ENCODE results near the gene DECR2. TPM values are rescaled to one million over a fixed set of nuclear protein-coding genes. Genes with fewer than 3 reads are reported as not detected.

The DECR2 gene
- total RNA-seq, 1 experiment from 2014 or later: 17.1 TPM

GRCh38 chr16:368388-369158, 33.1 kb upstream of the DECR2 start:
- DNase-seq (ENCODE audit: low read depth, low spot score) (no peak), ATAC-seq (no peak)
- ChIA-PET POLR2A (no interaction called here), CTCF (no interaction called here), RAD21 (ENCODE audit: low non-redundant PET in 1 of 2, low total read pairs in 2 of 2, uncharacterized antibody in 2 of 2, unreplicated experiment in 2 of 2) (no interaction called here)
- H3K4me2 ChIP-seq (ENCODE audit: low read length): no peak overlapping the region
- no peak overlapping the region for H2AFZ ChIP-seq (ENCODE audit: low read depth, low read length, poor library complexity, severe bottlenecking)
- no peak overlapping the region for H3K9ac ChIP-seq (ENCODE audit: low read length)
- no peaks in the 10 kb centered on the region for H3K9me2 ChIP-seq (ENCODE audit: insufficient read depth)
- no peaks in the 10 kb centered on the region for H3K9me3 ChIP-seq (ENCODE audit: control insufficient read depth in 1 of 2, insufficient read depth in 1 of 2, low read depth in 1 of 2, low read length in 2 of 2)
- H4K20me1 ChIP-seq (ENCODE audit: insufficient read depth): no peaks in the 10 kb centered on the region
- H3K27me3 ChIP-seq (ENCODE audit: insufficient read depth, low read length): no peaks in the 10 kb centered on the region
- no TSS peak for BruUV-seq (replicated peaks)
- H3K4me3 ChIP-seq (replicated peaks in 1 of 2; ENCODE audit: low read depth in 1 of 2, low read length in 2 of 2): no peak overlapping the region
- H3K4me1 ChIP-seq (ENCODE audit: control insufficient read depth in 1 of 2, insufficient read depth in 2 of 2, low read length in 2 of 2): peaks cover 3 to 13% of the 10 kb centered on the region in 2 experiments; a peak in 3 of 4 replicates
- H3K36me3 ChIP-seq (ENCODE audit: control insufficient read depth in 1 of 2, insufficient read depth in 2 of 2, low read length in 2 of 2): 0 out of 4 replicates have a peak, but pooled peaks cover 0 to 3% of the 10 kb centered on the region in 2 experiments
- no peak for TF ChIP-seq SIN3A (IDR thresholded peaks at IDR 0.05; ENCODE audit: low read depth)
- TF ChIP-seq POLR2A (IDR thresholded peaks at IDR 0.05; ENCODE audit: borderline replicate concordance, extremely low read depth, insufficient read depth, insufficient read length): no peak
- no peak for TF ChIP-seq ATF3 (IDR thresholded peaks at IDR 0.05)
- no peak for TF ChIP-seq CTCF (IDR thresholded peaks at IDR 0.05 in 2 of 3, conservative IDR thresholded peaks at IDR 0.05 in 1 of 3; ENCODE audit: borderline replicate concordance in 1 of 3, insufficient read depth in 1 of 3, low read depth in 2 of 3, low read length in 2 of 3)
- no peak for TF ChIP-seq SRF (IDR thresholded peaks at IDR 0.05; ENCODE audit: low read depth)
- no peak for TF ChIP-seq YY1 (IDR thresholded peaks at IDR 0.05; ENCODE audit: extremely low read depth, insufficient replicate concordance, low read depth, low read length)
- TF ChIP-seq JUND (IDR thresholded peaks at IDR 0.05): no peak
- intact Hi-C loops (cut with micrococcal nuclease): no loop called here
- H3K79me2 ChIP-seq (ENCODE audit: insufficient read depth, low read length): no peaks in the 10 kb centered on the region
- H3K27ac ChIP-seq (ENCODE audit: low read depth, low read length): no peak overlapping the region; the same call in 1 of the 2 replicates
